GM12878 (cell line): ENCODE data around the gene ACSS1. TPM values are rescaled to one million over a fixed set of nuclear protein-coding genes. Genes with fewer than 3 reads are reported as not detected.
A peak's percentile ranks its signal among the peaks of the same experiment; 100 is the strongest.

Source experiments
- ATAC-seq: fragments of 200-7000 bp; cut with Tn5 transposase; 3 replicates; pipeline ENCODE4 v1.9.1; 2020; ENCODE audit warnings: mild to moderate bottlenecking, moderate library complexity
- BruUV-seq: library from RNA; stranded (reverse); fragments of 400-500 nt; replicated peaks from 2 replicates; lab custom pipeline; 2021; lab: Mats Ljungman, UMichigan
- CTCF ChIA-PET: fragments of 300-600 bp; sonication (Branson Sonifier 250); formaldehyde crosslinking; extraction: SDS; loops from one replicate; lab custom pipeline; 2021; ENCODE audit warnings: inconsistent platforms; lab: Yijun Ruan, JAX
- POLR2A ChIA-PET: fragments of 350-600 bp; formaldehyde crosslinking; extraction: SDS; loops from one replicate; lab custom pipeline; 2021; ENCODE audit warnings: inconsistent platforms; lab: Charles Lee
- RAD21 ChIA-PET: fragments of 300-600 bp; sonication (Branson Sonifier 250); formaldehyde crosslinking; loops from one replicate; lab custom pipeline; 2023; ENCODE audit warnings: antibody characterized with exemption; ENCODE audit not compliant: unreplicated experiment; lab: Charles Lee
- SMC1A ChIA-PET: fragments of 300-600 bp; sonication (Branson Sonifier 250); formaldehyde crosslinking; loops from one replicate; lab custom pipeline; 2023; ENCODE audit not compliant: unreplicated experiment, uncharacterized antibody; lab: Charles Lee
- DNase-seq: peaks from one replicate; pipeline ENCODE4 v3.0.0-alpha.2; 2011; ENCODE audit warnings: low read depth, low spot score
- FAIRE-seq: peaks from 3 replicates; lab custom pipeline; 2011; peaks lifted over from hg19 to GRCh38; lab: Jason Lieb, UNC
- H2AFZ ChIP-seq: 2 replicates; pipeline ENCODE4 v1.6.0; 2011; ENCODE audit warnings: low read depth, low read length, control low read depth; ENCODE audit not compliant: control insufficient read depth
- H3K27ac ChIP-seq: 2 replicates; pipeline ENCODE4 v1.5.1; 2011; ENCODE audit warnings: control low read depth; ENCODE audit not compliant: control insufficient read depth, insufficient read depth
- H3K27me3 ChIP-seq, 2 experiments: replicated peaks in 1 of 2; 2 replicates each; pipeline versions ENCODE4 v1.6.0 to v1.6.1; 2011; ENCODE audit warnings: low read length in 1 of 2; ENCODE audit not compliant: control insufficient read depth in 2 of 2, insufficient read depth in 2 of 2
- H3K36me3 ChIP-seq, 2 experiments: 2 replicates each; pipeline ENCODE4 v1.5.1; 2011; ENCODE audit warnings: low read length in 1 of 2; ENCODE audit not compliant: control insufficient read depth in 2 of 2, insufficient read depth in 2 of 2
- H3K4me1 ChIP-seq: 2 replicates; pipeline ENCODE4 v1.6.1; 2011; ENCODE audit warnings: mild to moderate bottlenecking, low read length, moderate library complexity, mixed read lengths; ENCODE audit not compliant: control insufficient read depth, insufficient read depth
- H3K4me2 ChIP-seq: 2 replicates; pipeline ENCODE4 v1.6.0; 2011; ENCODE audit warnings: control low read depth; ENCODE audit not compliant: control insufficient read depth, insufficient read depth
- H3K4me3 ChIP-seq: fragments of 200-600 bp; sonication (generic); 2 replicates; pipeline ENCODE4 v1.5.1; 2016
- H3K79me2 ChIP-seq: 2 replicates; pipeline ENCODE4 v1.6.0; 2011; ENCODE audit warnings: low read length; ENCODE audit not compliant: control insufficient read depth, insufficient read depth
- H3K9ac ChIP-seq: 2 replicates; pipeline ENCODE4 v1.8.0; 2011; ENCODE audit warnings: low read length, control low read depth, mixed read lengths; ENCODE audit not compliant: control insufficient read depth, insufficient read depth
- H3K9me3 ChIP-seq: replicated peaks from 3 replicates; pipeline ENCODE4 v1.5.1; 2011; ENCODE audit warnings: mild to moderate bottlenecking, low read length; ENCODE audit not compliant: control insufficient read depth, insufficient read depth
- H4K20me1 ChIP-seq: 2 replicates; pipeline ENCODE4 v1.6.0; 2011; ENCODE audit not compliant: control insufficient read depth, insufficient read depth
- EP300 ChIP-seq, 2 experiments: fragments of 150-350 bp in 1 of 2; IDR thresholded peaks; 2 replicates each; pipeline ENCODE4 v1.6.1; 2011 to 2012; ENCODE audit warnings: low read depth in 2 of 2, low read length in 2 of 2, borderline replicate concordance in 1 of 2, improper control_type of control experiment in 1 of 2, inconsistent platforms in 1 of 2; ENCODE audit not compliant: control insufficient read depth in 1 of 2
- IRF3 ChIP-seq: fragments of 450-650 bp; IDR thresholded peaks from 2 replicates; pipeline ENCODE4 v1.6.1; 2014; ENCODE audit warnings: mild to moderate bottlenecking
- KDM1A ChIP-seq: fragments of 200-600 bp; sonication (generic); IDR thresholded peaks from 2 replicates; pipeline ENCODE4 v1.6.1; 2016; ENCODE audit warnings: borderline replicate concordance
- MXI1 ChIP-seq: fragments of 150-350 bp; IDR thresholded peaks from 2 replicates; pipeline ENCODE4 v1.6.1; 2011; ENCODE audit warnings: low read depth, mild to moderate bottlenecking, inconsistent platforms, low read length, improper control_type of control experiment
- MYC ChIP-seq: IDR thresholded peaks from 2 replicates; pipeline ENCODE4 v1.6.1; 2011; ENCODE audit warnings: mild to moderate bottlenecking, low read length, moderate library complexity, inconsistent platforms; ENCODE audit not compliant: insufficient read depth, insufficient replicate concordance, insufficient read length, severe bottlenecking
- PAX5 ChIP-seq: IDR thresholded peaks from 2 replicates; pipeline ENCODE4 v1.6.1; 2011; ENCODE audit warnings: low read depth, low read length, borderline replicate concordance
- POLR2AphosphoS2 ChIP-seq: IDR thresholded peaks from 2 replicates; pipeline ENCODE4 v1.6.1; 2011; ENCODE audit warnings: low read depth, mild to moderate bottlenecking, low read length, improper control_type of control experiment, moderate library complexity
- POU2F2 ChIP-seq: IDR thresholded peaks from 3 replicates; pipeline ENCODE4 v1.6.1; 2011; ENCODE audit warnings: low read depth, mild to moderate bottlenecking, low read length, borderline replicate concordance
- SMC3 ChIP-seq: IDR thresholded peaks from 2 replicates; pipeline ENCODE4 v1.6.1; 2011; ENCODE audit warnings: low read length, improper control_type of control experiment, borderline replicate concordance
- SREBF1 ChIP-seq: IDR thresholded peaks from 2 replicates; pipeline ENCODE4 v1.6.1; 2012; ENCODE audit warnings: mild to moderate bottlenecking, low read length
- ZBTB11 ChIP-seq: fragments of 450-650 bp; formaldehyde crosslinking; IDR thresholded peaks from 2 replicates; pipeline ENCODE4 v1.5.0; 2022; ENCODE audit warnings: mild to moderate bottlenecking, missing genetic modification characterization
- ZBTB33 ChIP-seq: fragments of 450-650 bp; IDR thresholded peaks from 2 replicates; pipeline ENCODE4 v1.6.1; 2017; ENCODE audit warnings: mild to moderate bottlenecking
- WGBS: methylation state at CpG from one replicate; pipeline ENCODE4 v1.1.6; 2016; ENCODE audit warnings: low lambda C conversion rate; ENCODE audit not compliant: insufficient replicate concordance, insufficient coverage; ENCODE audit errors: missing lambda C conversion rate; 5-methylcytosine and 5-hydroxymethylcytosine counted together
- in situ Hi-C: fragments of 300-500 bp; cut with MboI; formaldehyde crosslinking; loops from 9 replicates; pipeline ENCODE4 v1.14.3; 2018; ENCODE audit warnings: mixed read lengths
- intact Hi-C: fragments of 100-400 bp; cut with micrococcal nuclease; formaldehyde crosslinking; loops from one replicate; pipeline ENCODE4 v1.14.2; 2022; ENCODE audit not compliant: unreplicated experiment
- polyA plus RNA-seq, 11 experiments: library from polyadenylated mRNA; depleted of rRNA in 4 of 11; unstranded in 6 of 11; stranded (reverse) in 5 of 11; fragments of >200 nt; fragmentation: Nextera tagmentation in 4 of 11; fragmentation: Illumina TruSeq in 1 of 11; extraction: Ambion mirVana in 4 of 11; extraction: Trizol in 1 of 11; gene quantifications; 1 replicate in 1 of 11; 2 replicates in 10 of 11; pipeline versions ENCODE4 v1.2.1 to v1.2.3, GENCODE V29; 2011 to 2016; ENCODE audit warnings: inconsistent platforms in 2 of 11, missing spikeins in 2 of 11, low read depth in 1 of 11
- total RNA-seq, 4 experiments: library from RNA; depleted of rRNA in 3 of 4; stranded (reverse); fragments of >200 nt in 3 of 4; fragmentation: Illumina TruSeq in 1 of 4; extraction: Trizol in 1 of 4; gene quantifications; 2 replicates each; pipeline versions ENCODE4 v1.2.1 to v1.2.3, GENCODE V29; 2013 to 2021
- TF ChIP-seq, protein P1 (sequence below): IDR thresholded peaks from 2 replicates; pipeline ENCODE4 v1.6.1; 2012; ENCODE audit warnings: low read length, inconsistent platforms

The ACSS1 gene
- total and polyA plus RNA-seq, 10 of the 15 experiments (the other 5 are each of a cell fraction or from before 2014, with no cell fraction given): 1.3 to 44.9 (median 31.1) TPM

- peaks cover 45% of the 10 kb centered on the region for H3K4me1 ChIP-seq
- H3K4me2 ChIP-seq: peak overlapping the region; percentile 89
- in situ Hi-C loops: loop anchor here (10.0 to 25.0 kb wide), 2 partner anchors 351 to 1691 kb away; partner anchors contain the start of genes GINS1, GZF1 and NXT1
- peaks cover 5% of the 10 kb centered on the region; the same call in 1 of the 2 replicates for H4K20me1 ChIP-seq
- DNase-seq (no peak), FAIRE-seq (peak; percentile 72), ATAC-seq (no peak)
- 15% methylated on average over 10 of the region's 11 CpGs for WGBS
- BruUV-seq: no TSS peak
- intact Hi-C loops: no loop called here
- H3K4me3 ChIP-seq: peak overlapping the region; percentile 45
- no peak overlapping the region for H2AFZ ChIP-seq
- ChIA-PET SMC1A (interaction anchor here (0.9 to 2.6 kb wide), 2 partner anchors 12 to 20 kb away, joined by 4 to 13 read pairs; no protein-coding TSS in a partner anchor), RAD21 (interaction anchor here (1.6 to 1.9 kb wide), 2 partner anchors 10 to 59 kb away, joined by 6 read pairs; no protein-coding TSS in a partner anchor), POLR2A (interaction anchor here (0.6 to 0.9 kb wide), 4 partner anchors 29 to 70 kb away, joined by 3 to 5 read pairs (median 4); no protein-coding TSS in a partner anchor), CTCF (interaction anchor here (0.6 to 12.6 kb wide), 4 partner anchors 9 to 197 kb away, joined by 3 to 244 read pairs (median 4); partner anchors contain the start of gene APMAP)
- H3K9me3 ChIP-seq: no peaks in the 10 kb centered on the region
- H3K36me3 ChIP-seq: no peaks in the 10 kb centered on the region
- peaks cover 27% of the 10 kb centered on the region for H3K79me2 ChIP-seq
- no peak overlapping the region; the same call in 1 of the 2 replicates for H3K9ac ChIP-seq
- peak overlapping the region; percentile 31; the same call in 1 of the 2 replicates for H3K27ac ChIP-seq
- no peaks in the 10 kb centered on the region for H3K27me3 ChIP-seq
- TF ChIP-seq ZBTB33: no peak
- TF ChIP-seq MYC: no peak
- TF ChIP-seq MXI1: no peak; the same call in 1 of the 2 replicates
- TF ChIP-seq POLR2AphosphoS2: no peak
- no peak for TF ChIP-seq PAX5
- TF ChIP-seq IRF3: no peak
- no peak for TF ChIP-seq EP300 (IDR thresholded peaks at IDR 0.05; ENCODE audit: borderline replicate concordance in 1 of 2, control insufficient read depth in 1 of 2, low read depth in 2 of 2, low read length in 2 of 2)
- no peak for TF ChIP-seq SMC3
- TF ChIP-seq, protein P1, sequence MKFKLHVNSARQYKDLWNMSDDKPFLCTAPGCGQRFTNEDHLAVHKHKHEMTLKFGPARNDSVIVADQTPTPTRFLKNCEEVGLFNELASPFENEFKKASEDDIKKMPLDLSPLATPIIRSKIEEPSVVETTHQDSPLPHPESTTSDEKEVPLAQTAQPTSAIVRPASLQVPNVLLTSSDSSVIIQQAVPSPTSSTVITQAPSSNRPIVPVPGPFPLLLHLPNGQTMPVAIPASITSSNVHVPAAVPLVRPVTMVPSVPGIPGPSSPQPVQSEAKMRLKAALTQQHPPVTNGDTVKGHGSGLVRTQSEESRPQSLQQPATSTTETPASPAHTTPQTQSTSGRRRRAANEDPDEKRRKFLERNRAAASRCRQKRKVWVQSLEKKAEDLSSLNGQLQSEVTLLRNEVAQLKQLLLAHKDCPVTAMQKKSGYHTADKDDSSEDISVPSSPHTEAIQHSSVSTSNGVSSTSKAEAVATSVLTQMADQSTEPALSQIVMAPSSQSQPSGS: no peak
- no peak for TF ChIP-seq POU2F2
- no peak for TF ChIP-seq ZBTB11 (CRISPR knock-in tag)
- TF ChIP-seq SREBF1: no peak
- no peak for TF ChIP-seq KDM1A
Observed at GRCh38 chr20:25053255-25054031, 4.5 kb downstream of the ACSS1 start.
